Psoas muscle (tissue), 8 donors: ENCODE results near the gene CRIP1. TPM values are rescaled to one million over a fixed set of nuclear protein-coding genes. Genes with fewer than 3 reads are reported as not detected.

Source experiments
- ATAC-seq, 4 donors: fragments of 200-7000 bp; cut with Tn5 transposase; one replicate each; pipeline ENCODE4 v1.9.1; 2020; ENCODE audit warnings: moderate library complexity in 3 of 4, mild to moderate bottlenecking in 2 of 4
- DNase-seq, 2 donors: peaks; one replicate each; pipeline ENCODE4 v3.0.0-alpha.2; 2020
- H3K27ac ChIP-seq: fragments of 200-600 bp; one replicate; pipeline ENCODE4 v1.8.0; 2022
- H3K27me3 ChIP-seq, 3 donors: fragments of 200-600 bp in 1 of 3; one replicate each; pipeline versions ENCODE4 v1.6.1 to v1.8.0; 2013 to 2022; ENCODE audit warnings: low read length in 2 of 3, mild to moderate bottlenecking in 2 of 3, moderate library complexity in 1 of 3; ENCODE audit not compliant: insufficient read depth in 3 of 3
- H3K36me3 ChIP-seq, 2 donors: fragments of 200-600 bp in 1 of 2; one replicate each; pipeline versions ENCODE4 v1.6.1 to v1.8.0; 2013 to 2022; ENCODE audit warnings: low read depth in 1 of 2, mild to moderate bottlenecking in 1 of 2, moderate library complexity in 1 of 2; ENCODE audit not compliant: insufficient read depth in 1 of 2
- H3K4me1 ChIP-seq: fragments of 200-600 bp; one replicate; pipeline ENCODE4 v1.8.0; 2022
- H3K4me3 ChIP-seq: fragments of 200-600 bp; one replicate; pipeline ENCODE4 v1.8.0; 2022; ENCODE audit warnings: mild to moderate bottlenecking
- H3K9me3 ChIP-seq: fragments of 200-600 bp; one replicate; pipeline ENCODE4 v1.8.0; 2022
- WGBS, 3 donors: extraction: QIAGEN DNeasy Blood & Tissue Kit; methylation state at CpG; one replicate each; pipeline versions ENCODE4 v1.1.6 to v1.1.7; 2013; 5-methylcytosine and 5-hydroxymethylcytosine counted together
- intact Hi-C, 2 donors: fragments of 100-400 bp; cut with DNase I; formaldehyde crosslinking; loops; one replicate each; pipeline versions ENCODE4 v1.11.0 to v1.14.2; 2022
- polyA plus RNA-seq, 3 donors: library from polyadenylated mRNA; stranded (reverse); fragments of 200-250 nt; gene quantifications; one replicate each; pipeline ENCODE4 v1.2.3, GENCODE V29; 2013
- total RNA-seq, 4 donors: library from RNA; stranded (reverse); fragmentation: NEBNext Ultra II Directional in 2 of 4; extraction: Animal tissue kit (Norgen Biotek cat#: 25700) in 2 of 4; gene quantifications; one replicate each; pipeline versions ENCODE4 v1.2.1 to v1.2.4, GENCODE V29; 2021 to 2023
- TF ChIP-seq, protein P1 (sequence below): fragments of 200-600 bp; IDR thresholded peaks from one replicate; pipeline ENCODE4 v1.8.0; 2022; ENCODE audit warnings: antibody characterized with exemption
- donor health status: healthy with polysubstance abuse.
- donor health status: DM: no; HTN: no; CAD: no; lungs with moderate emphysema.
- donor health status: Bipolar disorder and iron deficiency.
- donor health status: healthy.
- donor health status: DM: yes; HTN: yes; CAD: no.
- donor health status: DM: no; HTN: no; CAD: no.
- donor health status: DM: no; HTN: no; CAD: no.
- donor health status: DM: yes; HTN: yes; CAD: no.

Gene CRIP1
- total and polyA plus RNA-seq, 7 donors: 11.5 to 27.2 (median 17.5) TPM

DNA sequence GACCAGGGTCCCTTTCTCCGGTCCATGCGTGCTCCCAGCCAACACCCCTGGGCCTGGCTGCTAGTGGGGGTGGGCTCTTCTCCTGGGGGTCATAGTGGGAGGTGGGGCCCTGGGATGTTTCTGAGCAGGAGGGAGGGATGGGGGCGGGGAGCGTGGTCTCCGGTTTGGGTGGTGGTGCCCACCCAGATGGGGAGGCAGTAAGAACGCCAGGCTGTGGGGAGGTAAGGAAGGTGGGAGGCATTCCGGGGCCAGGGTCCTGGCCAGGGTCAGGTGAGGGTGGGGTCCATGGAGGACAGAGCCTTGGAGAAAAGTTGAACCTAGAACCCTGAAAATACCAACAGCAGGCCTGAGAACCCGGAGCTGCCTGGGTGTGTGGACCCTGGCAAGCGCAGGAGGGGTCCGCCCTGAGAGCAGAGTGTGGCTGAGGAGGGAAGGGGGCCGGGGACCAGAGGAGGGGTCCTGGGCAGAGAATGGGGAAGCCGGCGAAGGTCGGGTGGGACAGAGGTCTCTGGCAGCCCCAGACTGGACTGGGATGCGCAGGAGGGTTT is 6.4 kb upstream of the CRIP1 start:
- WGBS, 3 donors: 60 to 64% (median 64%) methylated on average over 15 of the region's 15 CpGs
- Histone ChIP-seq H3K36me3 (no peaks in the 10 kb centered on the region), H3K27me3 (no peaks in the 10 kb centered on the region), H3K9me3 (no peaks in the 10 kb centered on the region), H3K4me3 (no peak overlapping the region), H3K27ac (peak overlapping the region; percentile 83), H3K4me1 (peaks cover 43% of the 10 kb centered on the region)
- TF ChIP-seq, protein P1, sequence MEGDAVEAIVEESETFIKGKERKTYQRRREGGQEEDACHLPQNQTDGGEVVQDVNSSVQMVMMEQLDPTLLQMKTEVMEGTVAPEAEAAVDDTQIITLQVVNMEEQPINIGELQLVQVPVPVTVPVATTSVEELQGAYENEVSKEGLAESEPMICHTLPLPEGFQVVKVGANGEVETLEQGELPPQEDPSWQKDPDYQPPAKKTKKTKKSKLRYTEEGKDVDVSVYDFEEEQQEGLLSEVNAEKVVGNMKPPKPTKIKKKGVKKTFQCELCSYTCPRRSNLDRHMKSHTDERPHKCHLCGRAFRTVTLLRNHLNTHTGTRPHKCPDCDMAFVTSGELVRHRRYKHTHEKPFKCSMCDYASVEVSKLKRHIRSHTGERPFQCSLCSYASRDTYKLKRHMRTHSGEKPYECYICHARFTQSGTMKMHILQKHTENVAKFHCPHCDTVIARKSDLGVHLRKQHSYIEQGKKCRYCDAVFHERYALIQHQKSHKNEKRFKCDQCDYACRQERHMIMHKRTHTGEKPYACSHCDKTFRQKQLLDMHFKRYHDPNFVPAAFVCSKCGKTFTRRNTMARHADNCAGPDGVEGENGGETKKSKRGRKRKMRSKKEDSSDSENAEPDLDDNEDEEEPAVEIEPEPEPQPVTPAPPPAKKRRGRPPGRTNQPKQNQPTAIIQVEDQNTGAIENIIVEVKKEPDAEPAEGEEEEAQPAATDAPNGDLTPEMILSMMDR: no peak
- intact Hi-C loops: no loop called here
- DNase-seq (no peak), ATAC-seq (no peak)

DNA sequence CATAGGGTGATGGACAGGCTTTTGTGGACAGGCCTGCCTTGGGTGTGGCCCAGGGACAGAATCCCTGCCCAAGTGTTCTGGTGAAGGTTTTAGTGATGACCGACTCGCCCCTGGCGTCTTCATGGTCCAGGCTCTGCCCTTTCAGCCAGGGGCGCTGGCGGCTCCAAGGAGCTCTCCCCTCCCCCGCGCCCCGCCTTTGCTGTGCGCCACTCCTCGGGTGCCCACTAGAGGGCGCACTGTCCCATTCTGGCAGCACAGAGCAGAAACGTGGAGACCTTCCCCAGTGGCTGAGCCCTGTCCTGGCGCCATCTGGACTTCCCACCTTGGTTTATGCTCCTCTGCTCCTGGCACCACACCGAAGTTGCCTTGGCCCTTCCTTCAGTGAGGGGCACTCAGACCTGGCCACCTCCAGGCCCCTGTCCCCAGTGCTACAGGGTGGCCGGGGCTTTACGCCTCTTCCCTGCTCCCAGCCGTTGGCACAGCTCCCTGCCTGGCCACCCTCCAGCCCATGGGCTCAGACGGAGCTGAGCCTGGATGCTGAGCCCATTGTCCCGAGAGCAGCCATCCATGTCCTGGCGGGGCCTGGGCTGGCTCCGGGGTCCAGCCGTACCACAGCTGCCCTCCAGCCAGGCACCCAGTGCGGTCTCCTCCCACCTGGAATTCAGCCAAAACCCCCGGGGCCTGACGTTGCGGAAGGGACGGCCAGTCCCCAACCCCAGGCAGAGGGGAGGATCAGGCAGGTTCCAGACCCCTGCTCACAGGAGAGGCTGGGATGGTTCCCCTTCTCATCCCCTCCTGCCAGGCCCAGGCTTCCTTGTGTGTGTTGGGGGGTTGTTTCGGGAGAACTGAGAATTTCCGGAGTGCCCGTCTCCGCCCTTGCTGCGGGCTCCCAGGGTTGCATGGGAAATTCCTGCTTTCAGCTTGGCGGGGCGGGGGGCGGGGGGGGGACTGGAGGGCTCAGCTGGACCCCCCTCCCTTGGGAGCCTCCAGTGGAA is 5.6 kb upstream of the CRIP1 start:
- Histone ChIP-seq H3K36me3 (no peaks in the 10 kb centered on the region), H3K9me3 (no peaks in the 10 kb centered on the region), H3K4me1 (peaks cover 38% of the 10 kb centered on the region), H3K27me3 (peaks cover 0 to 8% (median 0%) of the 10 kb centered on the region in 3 donors), H3K4me3 (peak overlapping the region; percentile 52), H3K27ac (peak overlapping the region; percentile 83)
- intact Hi-C loops: no loop called here
- ATAC-seq (peak; percentile 80 to 87 (median 82)), DNase-seq (peak; percentile 90 to 92)
- TF ChIP-seq, protein P1: peak; percentile 99
- 2 to 3% (median 2%) methylated on average over 33 to 35 of the region's 35 CpGs for WGBS, 3 donors

DNA sequence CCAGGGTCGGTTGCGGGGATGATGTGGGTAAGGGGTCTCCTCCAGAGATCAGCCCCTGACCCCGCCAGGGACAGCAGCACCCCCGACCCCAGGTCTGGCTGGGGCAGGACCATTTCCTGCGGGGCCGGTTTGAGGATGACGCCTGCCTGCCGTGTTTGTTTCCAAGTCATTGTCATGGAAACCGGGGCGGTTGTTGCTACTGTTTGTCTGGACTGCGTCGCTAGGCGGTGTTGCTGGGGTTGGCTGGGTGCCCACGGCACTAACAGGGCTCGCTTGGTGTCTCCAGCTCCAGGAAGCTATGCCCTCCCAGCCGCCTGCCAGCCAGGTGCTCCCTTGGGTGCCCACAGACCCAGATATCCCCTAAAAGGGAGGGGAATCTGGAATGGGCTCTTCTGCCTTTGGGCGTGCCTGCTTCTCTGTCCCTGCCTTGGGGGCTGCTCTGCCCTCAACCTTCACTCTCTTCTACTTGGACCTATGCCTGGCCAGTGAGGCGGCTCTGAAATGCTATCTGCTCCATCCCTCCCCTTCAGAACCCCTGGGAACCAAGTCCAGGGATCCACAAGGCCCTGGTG is 4.7 kb upstream of the CRIP1 start:
- Histone ChIP-seq H3K4me1 (peaks cover 30% of the 10 kb centered on the region), H3K9me3 (no peaks in the 10 kb centered on the region), H3K4me3 (peak overlapping the region; percentile 52), H3K27ac (peak overlapping the region; percentile 83), H3K36me3 (no peaks in the 10 kb centered on the region), H3K27me3 (peaks cover 0 to 14% (median 0%) of the 10 kb centered on the region in 3 donors)
- ATAC-seq: peak; percentile 22 to 51 (median 39)
- DNase-seq: peak; percentile 93 to 95
- intact Hi-C loops: no loop called here
- TF ChIP-seq, protein P1: no peak
- 5 to 17% (median 6%) methylated on average over 16 to 18 of the region's 18 CpGs for WGBS, 3 donors

DNA sequence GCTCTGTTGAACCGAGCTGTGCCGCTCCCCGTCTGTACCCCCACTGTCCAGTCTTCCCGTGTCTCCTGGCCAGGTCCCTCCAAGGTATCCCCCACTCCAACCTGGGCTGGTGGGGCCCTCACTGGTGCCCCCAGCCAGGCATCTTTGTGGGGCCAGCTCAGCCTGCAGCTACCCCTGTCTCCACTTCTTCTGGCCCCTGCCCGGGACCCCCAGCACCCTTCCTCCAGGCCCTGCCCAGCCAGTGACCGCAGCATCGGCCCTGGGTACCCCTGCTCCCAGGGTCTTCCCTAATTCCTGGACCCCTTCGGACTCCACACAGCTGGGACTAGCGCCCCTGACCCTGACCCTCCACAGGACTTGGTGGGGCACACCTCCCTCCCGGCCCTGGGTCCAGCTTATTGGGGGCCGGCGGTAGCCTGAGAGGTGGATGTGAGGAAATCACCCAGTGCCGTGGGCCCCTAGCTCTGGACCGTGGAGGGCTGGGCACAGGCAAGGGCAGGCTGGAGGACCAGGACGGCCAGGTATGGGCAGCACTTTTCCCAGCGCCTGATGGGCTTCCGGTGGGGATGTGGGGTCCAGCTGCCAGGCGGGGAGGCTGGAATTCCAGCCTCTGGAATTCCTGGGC is 4.1 kb upstream of the CRIP1 start:
- WGBS, 3 donors: 64 to 72% (median 69%) methylated on average over 18 of the region's 18 CpGs
- TF ChIP-seq, protein P1: no peak
- no peak overlapping the region for H3K4me3 ChIP-seq
- ATAC-seq: no peak
- H3K27ac ChIP-seq: peak overlapping the region; percentile 83
- H3K27me3 ChIP-seq: peaks cover 0 to 20% (median 0%) of the 10 kb centered on the region in 3 donors
- no peak for DNase-seq
- H3K4me1 ChIP-seq: peaks cover 26% of the 10 kb centered on the region
- intact Hi-C loops: no loop called here
- no peaks in the 10 kb centered on the region for H3K9me3 ChIP-seq
- no peaks in the 10 kb centered on the region for H3K36me3 ChIP-seq
